ENCODE results near the gene CPTP.
A peak's percentile ranks its signal among the peaks of the same experiment; 100 is the strongest.

The CPTP gene

DNA sequence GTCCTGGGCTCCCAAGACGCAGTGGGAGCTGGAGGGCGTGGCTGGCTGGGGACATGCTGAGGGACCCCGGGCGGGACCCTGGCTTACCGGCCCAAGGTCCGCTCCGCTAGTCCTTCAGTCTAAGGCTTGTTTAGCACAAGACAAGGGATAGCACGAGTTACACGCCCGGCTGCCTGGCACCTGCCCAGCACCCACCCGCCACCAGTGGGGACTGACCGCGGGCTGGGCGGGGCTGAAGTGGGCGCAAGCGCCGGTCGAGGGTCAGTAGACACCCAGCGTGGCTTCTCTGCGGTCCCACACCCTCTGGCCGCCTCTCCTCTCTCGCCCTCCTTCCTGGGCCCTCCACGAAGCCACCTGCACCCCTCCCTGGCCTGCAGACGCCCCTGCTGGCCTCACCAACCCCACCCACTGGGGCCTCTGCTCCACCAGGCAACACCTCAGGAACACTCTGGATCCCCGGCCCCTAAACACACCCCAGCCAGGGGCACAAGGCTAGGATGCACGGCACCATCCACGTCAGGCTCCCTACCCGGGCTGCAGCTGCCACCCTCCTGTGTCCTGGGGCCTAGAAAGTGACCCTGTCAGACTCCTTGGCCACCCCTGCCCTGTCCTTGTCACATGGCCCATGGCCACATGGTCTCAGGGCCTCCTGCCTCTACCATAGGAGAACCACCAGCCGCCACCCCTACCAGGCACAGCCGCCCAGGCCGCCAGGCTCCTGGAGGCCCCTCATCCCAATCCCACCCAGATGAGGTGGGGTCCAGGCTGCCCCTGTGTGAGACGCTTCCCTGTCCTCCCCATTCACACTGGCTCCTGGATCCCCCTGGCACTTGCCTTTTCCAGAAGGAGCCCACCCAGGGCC lies 12.6 kb downstream of the CPTP start:
- DNase-seq: no peak

DNA sequence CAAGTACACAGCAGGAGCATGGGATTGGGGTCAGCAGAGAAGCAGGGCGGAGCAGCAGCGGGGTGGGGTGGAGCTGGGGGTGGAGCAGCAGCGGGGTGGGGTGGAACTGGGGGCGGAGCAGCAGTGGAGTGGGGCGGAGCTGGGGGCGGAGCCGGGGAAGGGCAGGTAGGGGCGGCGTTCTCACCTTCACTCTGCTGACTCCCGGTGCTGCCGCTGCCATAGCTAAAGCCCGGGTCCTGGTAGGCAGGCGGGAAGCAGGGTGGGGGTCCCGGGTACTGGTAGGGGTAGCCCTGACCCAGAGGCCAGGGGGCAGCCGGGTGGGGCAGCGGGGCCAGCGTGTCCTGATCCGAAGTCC lies 13.2 kb downstream of the CPTP start:
- peak in 1 of 4 experiments; percentile 27 for DNase-seq

GRCh38 chr1:1338278-1338677 lies 13.7 kb downstream of the CPTP start:
- DNase-seq: no peak

DNA sequence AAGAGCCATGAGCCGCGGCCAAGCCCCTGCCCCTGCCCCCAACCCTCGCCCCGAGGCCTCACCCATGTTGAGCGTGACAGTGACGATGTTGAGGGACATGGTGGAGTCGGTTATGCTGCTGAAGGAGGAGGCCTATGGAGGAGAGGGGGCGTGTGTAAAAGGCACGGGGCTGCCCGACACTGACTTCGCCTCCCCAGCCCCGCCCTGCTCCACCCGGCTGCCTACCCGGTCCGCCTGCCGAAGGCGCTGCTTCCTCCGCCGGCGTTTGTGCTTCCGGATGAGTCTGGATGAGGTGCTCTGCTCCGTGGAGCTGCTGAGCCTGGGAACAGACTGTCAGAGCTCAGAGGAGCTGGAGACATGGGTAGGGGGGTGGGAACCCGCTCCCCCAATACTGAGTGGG lies 15.6 kb downstream of the CPTP start:
- no peak for DNase-seq

GRCh38 chr1:1340791-1341548 lies 16.4 kb downstream of the CPTP start:
- DNase-seq: no peak

DNA sequence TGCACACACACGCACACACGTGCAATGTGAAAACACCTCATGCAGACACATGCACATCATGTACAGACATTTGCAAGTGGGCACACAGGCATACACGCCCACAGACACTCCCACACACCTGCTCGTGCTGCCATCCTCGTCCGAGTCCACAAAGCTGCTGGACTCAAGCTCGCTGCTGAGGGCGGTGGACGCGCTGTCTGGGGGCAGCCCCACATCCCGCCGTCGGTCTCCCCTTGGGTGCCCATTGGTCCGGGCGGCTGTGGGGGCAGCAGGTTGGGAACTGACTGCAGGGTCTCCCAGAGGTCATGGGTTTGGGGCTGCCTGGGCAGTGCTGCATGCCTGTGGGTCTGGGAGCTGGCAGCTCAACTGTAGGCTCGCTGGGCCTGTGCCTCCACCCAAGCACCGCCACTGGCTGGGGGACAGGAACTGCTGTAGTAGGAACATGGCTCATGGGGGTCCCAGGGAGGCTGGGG lies 17.0 kb downstream of the CPTP start:
- no peak for DNase-seq

DNA sequence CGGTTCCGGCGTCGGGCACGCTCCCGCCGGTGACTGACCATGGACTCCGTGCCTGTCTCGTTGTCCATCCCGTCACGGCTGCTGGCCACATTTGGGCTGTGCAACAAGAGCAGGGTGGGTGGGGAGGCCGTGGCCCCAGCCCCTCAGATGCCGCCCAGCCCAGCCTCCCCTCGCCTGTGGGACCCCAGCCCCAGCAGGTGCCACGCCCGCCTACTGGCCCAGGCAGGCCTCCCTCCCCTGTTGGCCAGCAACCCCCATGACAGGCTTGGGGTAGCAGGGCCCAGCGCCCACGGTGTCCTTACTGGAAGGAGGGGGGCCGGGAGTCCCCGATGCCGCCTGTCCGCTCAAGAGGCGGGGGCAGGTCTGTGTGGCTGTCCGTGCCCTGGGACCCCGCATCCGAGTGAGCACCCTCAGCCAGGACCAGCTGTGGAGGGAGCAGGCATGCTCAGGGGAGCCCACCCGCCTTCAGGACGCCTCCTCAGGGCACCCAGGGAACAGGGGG lies 17.5 kb downstream of the CPTP start:
- DNase-seq: no peak

GRCh38 chr1:1342584-1343115 lies 18.0 kb downstream of the CPTP start:
- no peak for DNase-seq

DNA sequence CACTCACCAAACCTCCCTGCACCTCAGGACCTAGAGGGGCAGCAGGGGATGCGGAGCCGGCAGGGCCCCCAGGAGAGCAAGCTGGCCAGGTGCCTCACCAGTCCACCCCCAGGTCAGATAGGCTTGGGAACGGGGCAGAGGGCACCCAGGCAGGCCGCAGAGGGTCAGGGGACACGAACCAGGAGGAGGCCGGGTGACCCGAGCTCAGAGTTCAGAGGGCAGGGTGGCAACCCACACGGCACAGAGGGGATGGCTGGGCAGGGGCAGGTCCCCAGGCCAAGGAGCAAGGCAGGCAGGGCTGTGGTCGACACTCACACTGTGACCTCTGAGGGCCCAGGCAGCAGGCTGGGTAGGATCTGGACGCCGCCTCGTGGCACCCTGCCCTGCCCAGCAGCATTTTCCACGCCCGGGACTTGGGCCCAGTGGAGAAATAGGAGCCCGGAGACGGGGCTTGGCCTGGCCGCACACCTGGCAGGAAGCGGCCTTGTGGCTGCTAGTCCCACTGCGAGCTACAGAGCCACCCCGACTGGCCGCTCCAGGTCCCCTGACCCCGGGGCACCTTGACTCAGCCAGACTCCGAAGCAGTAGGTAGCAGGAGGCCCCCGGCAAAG lies 19.3 kb downstream of the CPTP start:
- DNase-seq: no peak

DNA sequence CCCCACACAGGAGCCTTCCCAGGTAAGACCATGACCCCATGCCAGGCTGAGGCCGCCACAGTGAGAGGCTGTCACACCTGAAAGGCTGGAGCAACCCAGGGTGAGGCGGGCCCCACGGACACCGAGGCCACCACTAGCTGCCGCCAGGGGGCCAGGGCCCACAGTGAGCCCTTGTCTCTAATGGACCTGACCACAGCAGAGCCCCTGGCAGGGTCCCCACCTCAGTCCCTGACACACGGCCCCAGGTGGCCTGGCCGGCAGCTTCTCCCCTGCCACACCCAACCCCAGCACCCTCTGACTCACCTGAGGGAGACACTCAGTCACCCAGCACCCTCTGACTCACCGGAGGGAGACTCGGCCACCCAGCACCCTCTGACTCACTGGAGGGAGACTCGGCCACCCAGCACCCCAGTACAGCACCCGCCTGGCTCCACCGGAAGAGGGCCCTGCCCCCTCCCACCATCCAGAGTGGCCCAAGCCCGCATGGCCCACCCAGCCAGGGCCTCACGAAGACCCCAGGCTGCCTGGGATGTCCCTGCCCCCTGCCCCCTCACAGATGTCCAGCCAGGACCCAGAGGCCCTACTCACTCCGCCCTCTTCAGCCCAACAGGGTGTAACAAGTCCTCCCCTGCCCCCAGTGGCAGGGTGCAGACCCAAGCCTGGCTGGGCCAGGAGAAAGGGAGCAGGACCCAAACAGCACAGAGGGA lies 20.2 kb downstream of the CPTP start:
- peak in 3 of 4 experiments; percentile 36 to 46 (median 40) for DNase-seq

- no peak for DNase-seq
These were observed 20.8 kb downstream of the CPTP start for GRCh38 chr1:1345384-1345783.

DNA sequence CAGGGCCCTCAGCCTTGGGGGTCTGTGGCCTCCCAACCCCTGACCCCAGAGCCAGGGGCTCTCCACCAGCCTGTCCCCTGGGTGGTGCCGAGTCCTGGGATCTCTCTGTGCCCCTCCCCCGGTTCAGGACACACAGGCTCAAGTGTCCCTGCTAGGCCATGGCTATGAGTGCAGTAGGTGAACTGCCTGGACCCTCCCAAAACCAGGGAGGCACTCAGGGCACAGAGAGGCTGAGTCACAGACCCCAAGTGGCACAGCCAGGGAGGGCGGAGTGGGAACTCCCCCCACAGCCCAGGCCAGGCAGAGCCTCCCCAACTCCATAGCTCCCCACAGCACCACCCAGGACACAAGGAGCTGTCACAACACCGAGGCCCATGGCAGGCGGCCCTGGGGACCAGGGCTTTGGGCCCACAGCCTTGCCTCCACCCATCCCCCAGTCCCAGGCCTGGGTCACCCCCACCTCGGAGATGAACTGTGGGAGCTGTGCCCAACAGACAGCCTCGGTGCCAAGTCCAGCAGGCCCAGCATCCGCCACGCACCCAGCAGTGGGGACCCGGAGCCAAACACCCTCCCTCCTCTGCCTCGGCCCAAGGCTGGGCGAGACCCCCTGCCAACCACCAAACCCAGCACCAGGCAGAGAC lies 21.4 kb downstream of the CPTP start:
- DNase-seq: no peak

DNA sequence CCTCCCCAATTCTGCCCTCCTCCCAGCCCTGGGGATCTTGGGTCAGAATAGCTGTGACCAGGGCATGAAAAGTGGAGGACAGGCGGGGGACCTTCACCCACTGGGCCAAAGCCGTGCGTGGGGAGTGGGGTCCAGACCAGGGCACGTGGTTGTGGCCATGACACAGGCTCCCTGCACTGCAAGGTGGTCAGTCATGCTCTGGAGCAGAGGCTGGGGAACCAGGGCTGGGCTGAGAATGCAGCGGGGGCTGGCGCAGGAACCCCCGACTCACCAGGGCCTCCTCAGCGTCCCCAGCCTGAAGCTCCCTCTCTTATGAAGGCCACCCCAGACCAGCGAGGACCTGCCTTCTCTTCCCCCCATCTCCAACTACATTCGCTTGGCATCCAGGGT lies 21.9 kb downstream of the CPTP start:
- no peak for DNase-seq

GRCh38 chr1:1347026-1347595 lies 22.5 kb downstream of the CPTP start:
- no peak for DNase-seq

DNA sequence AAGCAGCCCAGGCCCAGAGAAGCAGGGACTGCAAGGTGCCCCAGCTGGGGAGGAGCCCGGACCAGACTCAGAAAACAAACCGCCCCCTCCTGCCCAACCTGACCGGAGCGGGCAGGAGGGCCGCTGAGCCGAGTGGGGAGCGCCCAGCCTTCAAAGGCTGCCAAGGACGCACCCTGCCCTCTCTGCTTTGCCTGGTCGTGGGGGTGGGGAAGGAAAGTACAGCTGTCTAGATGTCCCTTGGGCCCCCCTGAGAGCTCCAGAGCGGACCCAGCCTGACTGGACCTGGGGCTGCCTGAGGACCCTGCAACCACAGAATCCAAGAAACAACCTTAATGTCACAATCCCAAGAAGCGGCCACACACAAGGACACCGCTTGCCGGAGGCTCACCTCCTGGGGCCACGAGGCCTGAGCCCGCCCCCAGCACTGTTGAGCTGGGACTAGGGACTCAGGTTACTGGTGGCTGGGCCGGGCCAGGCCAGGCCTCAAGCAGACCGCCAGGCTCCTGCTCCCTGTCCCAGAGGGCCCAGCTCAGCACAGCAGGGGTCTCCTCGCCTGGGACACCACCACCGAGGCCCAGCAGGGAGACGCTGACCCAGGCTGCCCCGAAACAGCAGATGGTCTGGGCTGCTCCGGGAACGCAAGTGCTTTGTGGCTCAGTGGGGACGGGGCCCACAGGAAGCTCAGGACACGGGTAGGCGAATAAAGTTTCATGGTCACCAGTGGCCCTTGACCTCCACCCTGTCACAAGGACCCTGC lies 23.2 kb downstream of the CPTP start:
- DNase-seq: no peak

DNA sequence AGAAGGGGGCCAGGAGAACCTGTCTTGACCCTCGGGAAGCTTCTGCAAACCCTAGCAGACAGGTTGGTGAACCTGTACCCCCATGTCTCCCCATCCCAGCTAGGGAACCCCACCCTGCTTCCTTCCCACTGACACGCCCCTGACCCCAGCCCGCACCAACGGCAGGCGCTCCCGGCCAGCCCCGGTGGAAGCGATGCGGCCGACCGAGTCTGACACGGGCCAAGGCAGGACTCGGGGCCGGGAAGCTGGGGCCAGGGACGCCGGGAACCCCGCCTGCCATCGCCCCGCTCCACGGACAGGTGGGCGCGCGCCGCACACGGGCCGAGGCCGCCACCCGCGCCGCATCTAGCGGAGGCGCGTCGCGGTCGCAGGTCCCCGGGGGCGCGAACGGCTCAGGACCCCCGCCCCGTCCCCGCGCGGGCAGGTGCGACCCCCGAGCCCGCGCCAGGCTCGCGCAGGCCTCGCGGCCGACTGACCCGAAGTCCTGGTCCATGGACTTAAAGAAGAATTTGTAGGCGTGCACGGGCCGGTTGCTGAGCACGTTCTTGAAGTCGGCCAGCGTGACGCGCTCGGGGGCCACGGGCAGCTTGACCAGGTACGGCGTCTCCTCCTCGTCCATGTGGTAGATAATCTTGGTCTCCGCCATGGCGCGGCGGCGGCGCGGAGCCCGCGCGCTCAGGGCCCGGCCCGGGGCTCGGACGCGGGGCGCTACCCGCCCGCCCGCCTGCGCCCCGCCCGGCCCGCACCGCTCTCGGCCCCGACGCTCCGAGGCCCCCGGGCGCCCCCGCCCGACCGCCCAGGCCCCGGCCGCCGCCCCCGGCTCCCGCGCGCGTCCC lies 24.0 kb downstream of the CPTP start:
- peak in 2 of 4 experiments; percentile 7 to 30 for DNase-seq

DNA sequence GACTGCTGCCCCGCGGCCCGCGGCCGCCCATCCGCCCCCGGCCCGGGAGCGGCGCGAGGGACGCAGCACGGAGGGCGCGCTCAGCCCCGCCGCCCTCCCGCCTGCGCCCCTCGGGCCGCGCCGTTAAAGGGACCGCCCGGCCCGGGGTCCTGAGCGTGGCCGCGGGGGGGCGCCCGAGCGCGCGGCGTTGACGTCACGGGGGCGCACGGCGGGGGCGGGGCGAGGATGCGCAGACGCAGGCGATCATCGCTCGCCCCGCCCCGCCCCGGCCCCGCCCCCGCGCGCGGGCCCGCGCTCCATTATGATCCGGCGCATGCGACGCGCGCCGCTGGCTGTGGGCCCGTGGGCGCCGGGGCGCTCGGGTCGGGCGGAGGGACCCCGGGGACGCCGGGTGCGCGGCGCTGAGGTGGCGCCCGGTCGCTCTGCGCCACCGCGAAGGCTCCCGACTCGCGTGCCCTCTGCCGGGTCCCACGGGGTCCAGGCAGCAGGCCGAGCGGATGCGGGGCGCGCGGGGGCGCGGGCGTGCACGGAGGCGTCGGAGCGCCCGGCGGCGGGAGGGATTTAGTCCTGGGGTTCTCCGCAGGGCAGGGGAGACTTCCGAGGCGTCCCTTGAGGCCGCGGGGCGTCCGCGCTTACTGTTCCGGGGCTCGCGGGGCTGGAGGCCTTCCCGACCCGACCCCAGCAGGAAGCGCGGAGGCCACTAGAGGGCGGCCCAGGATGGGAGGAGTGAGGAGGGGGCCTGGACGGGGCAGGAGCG lies 24.8 kb downstream of the CPTP start, which contains the start of gene DVL1:
TSS of gene DVL1 (minus strand) at position 163 of the 757 bp plus-strand sequence. CDS start 353 bp downstream, outside the sequence.
- peak; percentile 69 to 93 (median 88) for DNase-seq

DNA sequence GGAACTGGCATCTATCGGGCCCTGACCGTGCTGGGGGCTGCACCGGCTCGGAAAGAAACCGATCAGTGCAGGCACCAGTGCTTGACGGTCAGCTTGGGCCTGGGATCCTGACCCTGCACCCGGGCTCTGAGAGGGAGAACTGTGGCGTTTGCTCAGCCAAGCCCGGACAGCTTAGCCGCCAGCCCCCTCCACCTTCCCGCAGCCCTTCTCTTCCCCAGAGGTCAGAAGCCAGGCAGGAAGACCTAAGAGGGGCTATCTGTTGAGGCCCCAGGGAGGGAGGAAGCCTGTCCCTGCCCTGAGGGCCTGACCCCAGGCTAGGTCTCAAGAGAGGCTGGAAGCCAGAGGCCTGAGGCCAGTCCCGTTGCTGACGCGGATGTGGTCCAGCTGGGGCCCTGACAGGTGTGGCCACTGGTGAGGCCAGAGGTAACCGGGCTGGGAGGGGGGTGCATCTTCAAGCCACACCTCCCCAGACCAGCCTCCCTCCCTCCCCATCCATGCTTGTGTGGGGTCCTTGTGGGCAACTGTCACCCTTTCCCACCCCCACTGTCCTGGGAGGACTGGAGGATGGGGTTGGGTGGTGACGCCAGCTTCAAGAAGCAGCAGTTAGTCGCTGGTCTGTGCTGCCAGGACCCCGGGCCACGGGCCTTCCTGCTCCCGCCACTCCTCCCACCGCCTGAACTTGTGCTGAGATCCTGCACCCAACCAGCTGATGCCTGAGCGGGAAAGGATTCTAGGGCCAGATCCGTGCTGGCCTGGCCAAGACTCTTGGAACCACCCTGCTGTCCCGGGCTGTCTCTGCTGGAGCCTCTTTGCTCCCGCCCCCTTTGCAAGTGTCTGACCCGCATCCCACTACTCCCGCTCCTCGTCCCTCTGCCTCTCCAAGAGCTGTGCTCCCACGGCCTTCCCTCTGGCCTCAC lies 27.2 kb downstream of the CPTP start:
- no peak for DNase-seq

All from suppressor macrophage (primary cell).